GM18951 (cell line): Measurements from ENCODE around the gene AK1.

Source experiments
- POLR2A ChIP-seq: IDR thresholded peaks from 4 replicates; pipeline ENCODE4 v1.6.1; 2011; ENCODE audit warnings: mild to moderate bottlenecking; ENCODE audit not compliant: insufficient read length, insufficient read depth; ENCODE audit errors: extremely low read depth
- in situ Hi-C: fragments of 300-500 bp; cut with MboI; formaldehyde crosslinking; loops from one replicate; pipeline ENCODE4 v1.12.0; 2022; ENCODE audit warnings: low sequenced_read_pairs, mixed read lengths, inconsistent platforms; ENCODE audit not compliant: unreplicated experiment

AK1 gene

DNA sequence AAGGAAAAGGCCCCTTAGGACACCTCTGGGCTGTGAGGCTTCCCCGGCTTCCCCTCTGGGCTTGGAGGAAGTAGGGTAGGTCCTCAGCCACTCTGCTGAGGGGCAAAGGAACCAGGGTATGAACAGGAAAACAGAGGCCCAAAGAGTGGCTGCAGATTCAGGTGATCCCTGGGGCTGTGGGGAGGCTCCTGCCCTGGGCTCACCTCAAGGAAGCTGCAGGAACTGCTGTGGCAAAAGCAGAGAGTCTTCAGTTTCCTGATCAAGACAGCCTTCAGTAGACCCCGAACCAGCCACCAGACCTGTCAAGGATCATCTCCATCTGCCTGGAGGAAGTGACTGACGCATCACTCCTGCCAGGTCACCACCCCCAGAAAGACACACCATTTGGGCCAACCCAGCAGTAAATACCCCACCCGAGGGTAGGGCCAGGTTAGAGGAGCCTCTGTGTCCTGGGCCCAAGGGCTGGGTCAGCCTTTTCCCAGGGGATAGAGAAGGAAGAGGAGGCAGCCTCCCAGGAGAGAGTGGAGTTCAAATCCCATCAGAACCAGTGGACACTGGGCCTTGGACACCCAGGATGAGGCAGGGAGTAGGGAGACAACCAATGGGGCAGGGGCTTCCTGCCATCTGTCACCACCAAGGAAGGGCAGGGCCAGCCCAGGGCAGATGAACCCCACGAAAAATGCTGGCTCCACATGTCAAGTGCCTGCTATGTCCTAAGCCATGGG is 27.7 kb upstream of the AK1 start:
- in situ Hi-C loops, result no loop called here
- no peak for TF ChIP-seq POLR2A

DNA sequence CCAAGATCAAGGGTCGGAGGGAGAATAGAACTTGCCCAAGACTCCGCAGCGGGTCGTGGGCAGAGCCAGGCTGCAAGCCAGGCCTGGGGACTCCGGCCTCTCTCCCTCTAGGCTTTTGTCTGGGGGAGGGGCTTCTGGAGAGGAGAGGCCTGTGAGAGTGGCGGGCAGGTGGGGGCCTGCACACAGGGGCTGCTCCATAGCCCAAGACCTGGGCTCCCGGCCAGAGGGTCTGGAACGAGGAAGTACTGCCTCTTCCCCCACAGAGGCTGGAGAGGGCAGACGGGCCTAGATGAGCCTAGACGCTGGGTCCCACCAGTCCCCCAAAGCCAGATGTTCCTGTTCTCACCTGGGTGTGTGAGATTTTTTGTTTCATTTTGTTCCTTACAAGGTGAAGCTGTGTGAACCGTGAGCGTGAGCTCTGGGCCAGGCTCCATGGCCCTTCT is 27.1 kb upstream of the AK1 start:
- in situ Hi-C loops, result no loop called here

DNA sequence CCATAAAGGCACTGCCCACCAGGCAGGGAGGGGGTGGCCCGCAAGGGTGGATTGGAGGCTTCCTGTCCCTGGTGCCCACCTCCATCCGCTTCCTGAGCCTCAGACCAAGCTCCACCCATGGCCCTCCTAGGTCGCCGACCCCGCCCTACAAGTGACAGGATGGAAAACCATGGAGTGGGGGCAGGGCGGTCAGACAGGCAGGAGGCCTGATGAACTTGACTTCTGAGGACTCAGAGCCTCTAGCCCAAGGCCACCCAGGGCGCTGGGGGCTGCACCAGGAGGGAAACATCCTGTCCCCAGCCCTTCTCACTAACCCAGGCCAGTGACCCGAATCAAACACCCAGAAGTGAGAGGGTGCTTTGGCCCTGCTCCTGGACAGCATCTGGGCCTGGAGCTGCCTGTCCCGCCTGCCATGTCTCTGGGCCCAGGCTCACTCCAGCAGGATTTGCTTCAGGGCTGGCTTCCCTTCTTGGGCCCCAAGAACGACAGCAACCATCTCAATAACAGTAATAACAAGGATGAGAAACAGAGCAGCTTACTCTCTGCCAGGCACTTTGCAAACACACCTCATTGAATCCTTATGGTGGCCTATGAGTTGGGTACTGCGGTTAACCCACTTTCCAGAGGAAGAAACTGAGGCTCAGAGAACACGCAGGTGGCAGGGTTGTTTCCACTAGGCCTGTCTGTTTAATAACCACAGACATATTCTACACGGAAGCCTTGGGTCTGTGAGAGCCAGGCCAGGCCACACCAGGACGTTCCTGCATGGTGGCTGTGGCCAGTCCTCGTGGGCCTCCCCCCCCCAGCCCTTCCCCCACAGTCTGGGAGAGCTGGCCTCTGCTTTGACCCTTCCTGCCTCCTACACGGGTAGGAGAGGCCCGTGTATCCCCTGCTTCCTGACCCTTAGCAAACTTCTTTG is 26.3 kb upstream of the AK1 start:
- in situ Hi-C loops, result no loop called here
- peak; percentile 35 for TF ChIP-seq POLR2A

More for the DNA sequence above, 27.1 kb upstream of the AK1 start:
- no peak for TF ChIP-seq POLR2A

DNA sequence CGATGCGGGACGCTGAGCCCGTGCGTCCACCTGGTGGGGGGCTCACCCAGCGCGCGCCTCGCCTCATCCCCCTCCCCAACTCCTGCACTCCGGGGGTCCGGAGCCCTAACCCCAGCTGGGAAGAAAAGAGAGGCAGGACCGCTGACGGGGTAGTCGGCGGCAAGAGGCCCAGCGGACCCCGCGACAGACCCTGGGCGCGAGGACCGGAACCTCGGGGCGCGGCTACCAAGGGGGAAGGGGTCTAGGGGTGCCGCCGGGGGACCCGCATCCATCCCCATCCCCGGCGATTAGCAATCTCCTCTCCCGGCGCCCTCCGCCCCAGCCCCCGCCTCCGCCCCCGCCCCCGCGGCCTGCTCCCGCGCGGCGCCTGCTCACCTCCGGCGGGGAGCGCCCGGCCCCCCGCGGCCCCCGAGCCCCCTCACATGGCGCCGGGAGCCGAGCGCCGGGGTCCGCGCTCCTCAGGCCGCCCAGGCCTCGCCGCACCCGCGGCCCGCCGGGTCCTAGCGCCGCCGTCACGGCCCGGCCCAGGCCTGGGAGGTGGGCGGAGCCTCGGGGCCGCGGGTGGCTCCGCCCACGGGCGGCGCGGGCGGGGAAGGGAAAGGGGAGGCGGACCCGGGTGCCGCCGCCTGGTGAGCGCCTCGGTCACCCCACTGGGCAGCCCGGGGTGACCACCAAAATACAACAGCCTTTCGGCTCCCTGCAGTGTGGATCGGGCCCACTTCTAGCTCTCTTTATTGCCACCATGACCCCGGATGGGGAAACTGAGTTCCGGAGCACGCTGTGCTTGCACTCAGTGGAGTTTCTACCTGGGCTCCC is 21.9 kb upstream of the AK1 start, which contains the start of gene ST6GALNAC6:
ST6GALNAC6 (minus strand) TSS at position 476 of the 816 bp plus-strand sequence. CDS start 1,622 bp downstream, outside the sequence.
- in situ Hi-C loops, result no loop called here
- peak; percentile 64 for TF ChIP-seq POLR2A

- no peak for TF ChIP-seq POLR2A
- in situ Hi-C loops, result no loop called here
These were observed 21.1 kb upstream of the AK1 start for GRCh38 chr9:127898433-127899127.

- in situ Hi-C loops, result no loop called here
- no peak for TF ChIP-seq POLR2A
These were observed 19.8 kb upstream of the AK1 start for GRCh38 chr9:127897193-127897692.

GRCh38 chr9:127896395-127897192 is 19.1 kb upstream of the AK1 start:
- in situ Hi-C loops, result no loop called here
- no peak for TF ChIP-seq POLR2A

GRCh38 chr9:127895811-127896210 is 18.3 kb upstream of the AK1 start:
- in situ Hi-C loops, result no loop called here
- TF ChIP-seq POLR2A, result no peak

GRCh38 chr9:127893392-127893791 is 15.9 kb upstream of the AK1 start:
- no peak for TF ChIP-seq POLR2A
- in situ Hi-C loops, result no loop called here

DNA sequence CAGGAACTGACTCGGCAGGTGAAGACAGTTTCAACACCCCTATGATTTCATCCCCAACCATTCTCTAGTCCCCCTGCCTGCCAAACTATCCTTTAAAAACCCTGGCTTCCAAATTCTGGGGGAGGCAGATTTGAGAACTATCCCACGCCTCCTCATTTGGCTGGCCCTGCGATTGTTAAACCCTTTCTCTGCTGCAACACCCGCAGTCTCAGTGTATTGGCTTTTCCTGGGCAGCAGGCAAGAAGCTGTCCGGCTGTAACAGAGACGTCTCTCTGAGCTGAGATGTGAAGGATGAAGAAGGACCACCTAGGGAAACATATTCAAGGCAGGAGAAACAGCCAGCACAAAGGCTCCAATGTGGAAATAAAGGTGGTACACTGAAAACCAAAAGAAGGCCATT is 15.4 kb upstream of the AK1 start:
- in situ Hi-C loops, result no loop called here
- no peak for TF ChIP-seq POLR2A

DNA sequence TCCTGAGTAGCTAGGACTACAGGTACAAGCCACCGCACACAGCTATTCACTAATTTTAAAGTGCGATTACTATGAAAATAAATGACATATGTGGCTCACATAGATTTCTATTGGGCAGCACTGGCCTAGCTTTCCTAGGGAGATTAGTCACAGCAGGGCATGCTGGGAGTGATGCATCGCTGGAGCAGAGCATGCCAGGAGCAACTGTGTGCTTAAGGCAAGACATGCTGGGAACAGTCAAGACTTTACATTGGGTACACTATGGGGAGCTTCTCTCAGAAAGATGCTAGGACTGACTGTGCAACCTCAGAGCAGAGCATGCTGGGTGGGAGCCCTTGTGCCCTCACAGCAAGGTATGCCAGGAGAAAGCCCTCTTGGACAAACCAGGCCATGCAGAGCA is 12.6 kb upstream of the AK1 start:
- in situ Hi-C loops, result no loop called here
- no peak for TF ChIP-seq POLR2A

DNA sequence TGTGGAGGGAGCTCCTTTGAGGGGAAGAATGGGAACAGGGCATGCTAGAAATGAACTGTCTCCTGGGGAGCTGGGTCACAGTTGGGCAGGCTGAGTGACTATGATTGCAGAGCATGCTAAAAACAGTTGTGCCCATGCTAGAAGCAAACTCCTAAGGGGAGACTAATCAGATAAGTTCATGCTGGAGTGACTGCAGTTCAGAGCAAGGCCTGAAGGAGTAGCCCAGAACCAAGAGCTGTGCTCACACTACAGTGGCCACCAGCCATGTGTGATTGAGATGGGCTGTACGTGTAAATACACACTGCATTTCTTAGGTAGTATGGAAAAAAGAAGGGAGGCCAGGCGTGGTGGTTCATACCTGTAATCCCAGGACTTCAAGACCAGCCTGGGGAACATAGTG is 10.3 kb upstream of the AK1 start:
- in situ Hi-C loops, result no loop called here

More for the DNA sequence above, 10.3 kb upstream of the AK1 start:
- TF ChIP-seq POLR2A, result no peak
